ENCODE results near the gene MTMR1. TPM values are rescaled to one million over a fixed set of nuclear protein-coding genes. Genes with fewer than 3 reads are reported as not detected.
A peak's percentile ranks its signal among the peaks of the same experiment; 100 is the strongest.

The MTMR1 gene
- polyA plus RNA-seq (2013, experiment 1 of 2; ENCODE audit: insufficient read length) = 16.0 TPM
- polyA plus RNA-seq (2013, experiment 2 of 2; ENCODE audit: insufficient read length) = 14.7 TPM

GRCh38 chrX:150692831-150693724 is at the start of gene MTMR1:
Gene MTMR1, plus strand, starts transcription at chrX:150693396. Its CDS starts 135 bp downstream, at chrX:150693531.
- DNase-seq = peak; percentile 15

- DNase-seq = no peak
These were observed 49.2 kb upstream of the MTMR1 start for GRCh38 chrX:150643958-150644357.

- DNase-seq = no peak
These were observed 48.8 kb upstream of the MTMR1 start for GRCh38 chrX:150644422-150644821.

- no peak for DNase-seq
These were observed 45.9 kb upstream of the MTMR1 start for GRCh38 chrX:150647331-150647730.

- no peak for DNase-seq
These were observed 44.8 kb upstream of the MTMR1 start for GRCh38 chrX:150648296-150648940.

GRCh38 chrX:150649096-150649870 is 43.9 kb upstream of the MTMR1 start:
- peak; percentile 37 for DNase-seq

GRCh38 chrX:150651906-150652305 is 41.3 kb upstream of the MTMR1 start:
- DNase-seq = no peak

- DNase-seq = no peak
These were observed 37.4 kb upstream of the MTMR1 start for GRCh38 chrX:150655788-150656187.

GRCh38 chrX:150663073-150663472 is 30.1 kb upstream of the MTMR1 start:
- no peak for DNase-seq

- DNase-seq = no peak
These were observed 28.9 kb upstream of the MTMR1 start for GRCh38 chrX:150664290-150664689.

- no peak for DNase-seq
These were observed 17.0 kb upstream of the MTMR1 start for GRCh38 chrX:150676221-150676620.

- no peak for DNase-seq
These were observed 12.2 kb upstream of the MTMR1 start for GRCh38 chrX:150680974-150681373.

GRCh38 chrX:150683112-150683511 is 10.1 kb upstream of the MTMR1 start:
- no peak for DNase-seq

GRCh38 chrX:150683536-150684146 is 9.6 kb upstream of the MTMR1 start:
- DNase-seq = no peak

- DNase-seq = peak; percentile 93
These were observed 4.2 kb upstream of the MTMR1 start for GRCh38 chrX:150688911-150689451.

- DNase-seq = peak; percentile 94
These were observed 3.1 kb upstream of the MTMR1 start for GRCh38 chrX:150690126-150690525.

- DNase-seq = no peak
These were observed 900 bp upstream of the MTMR1 start for GRCh38 chrX:150692296-150692695.

GRCh38 chrX:150693725-150694574 is 754 bp downstream of the MTMR1 start:
- peak; percentile 39 for DNase-seq

- DNase-seq = no peak
These were observed 1.7 kb downstream of the MTMR1 start for GRCh38 chrX:150694738-150695410.

- no peak for DNase-seq
These were observed 3.1 kb downstream of the MTMR1 start for GRCh38 chrX:150696331-150696730.

GRCh38 chrX:150696866-150697265 is 3.7 kb downstream of the MTMR1 start:
- no peak for DNase-seq

Measured in fibroblast of skin of abdomen (primary cell).